Measurements from ENCODE around the gene GYPB.
"Not testable (repeated sequence)": the region's sequence is repeated elsewhere in the genome, so short reads cannot be mapped to it uniquely, and the experiment has no call there.

GYPB gene

DNA sequence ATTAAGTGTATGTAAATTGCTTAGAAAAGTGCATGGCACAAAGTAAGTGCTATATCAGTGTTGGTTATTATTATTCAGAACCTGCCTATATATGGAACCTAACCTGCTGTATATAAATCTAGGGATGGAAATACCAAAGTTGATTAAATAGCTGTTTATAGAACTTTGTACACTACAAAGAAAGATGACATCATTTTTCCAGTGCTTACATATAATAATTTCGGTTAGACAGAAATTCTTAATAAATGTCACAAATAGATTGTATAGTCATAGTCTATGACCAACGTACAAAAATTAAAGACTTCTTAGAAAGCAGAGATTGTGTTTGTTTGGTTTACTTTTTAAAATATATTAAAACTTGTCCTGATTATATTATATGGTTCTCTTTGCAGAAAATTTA lies 4.4 kb downstream of the GYPB start:
- H3F3A ChIP-seq (ENCODE audit: insufficient read depth, low read length) = no peaks in the 10 kb centered on the region
- H3K9me2 ChIP-seq (ENCODE audit: low read depth, low read length) = no peaks in the 10 kb centered on the region
- no peaks in the 10 kb centered on the region for H3K4me1 ChIP-seq (ENCODE audit: insufficient read depth, low read length, severe bottlenecking)
- no peak overlapping the region for H3K4me2 ChIP-seq (ENCODE audit: low read length)
- H3K9me3 ChIP-seq (ENCODE audit: low read length) = no peaks in the 10 kb centered on the region
- no peaks in the 10 kb centered on the region for H3K79me2 ChIP-seq (ENCODE audit: insufficient read depth, low read length)
- H3K27me3 ChIP-seq (ENCODE audit: insufficient read depth, low read length) = no peaks in the 10 kb centered on the region
- no peak overlapping the region for H2AFZ ChIP-seq (ENCODE audit: low read length)
- H3K27ac ChIP-seq (ENCODE audit: low read depth, low read length, poor library complexity, severe bottlenecking) = no peak overlapping the region
- TF ChIP-seq, protein P1, sequence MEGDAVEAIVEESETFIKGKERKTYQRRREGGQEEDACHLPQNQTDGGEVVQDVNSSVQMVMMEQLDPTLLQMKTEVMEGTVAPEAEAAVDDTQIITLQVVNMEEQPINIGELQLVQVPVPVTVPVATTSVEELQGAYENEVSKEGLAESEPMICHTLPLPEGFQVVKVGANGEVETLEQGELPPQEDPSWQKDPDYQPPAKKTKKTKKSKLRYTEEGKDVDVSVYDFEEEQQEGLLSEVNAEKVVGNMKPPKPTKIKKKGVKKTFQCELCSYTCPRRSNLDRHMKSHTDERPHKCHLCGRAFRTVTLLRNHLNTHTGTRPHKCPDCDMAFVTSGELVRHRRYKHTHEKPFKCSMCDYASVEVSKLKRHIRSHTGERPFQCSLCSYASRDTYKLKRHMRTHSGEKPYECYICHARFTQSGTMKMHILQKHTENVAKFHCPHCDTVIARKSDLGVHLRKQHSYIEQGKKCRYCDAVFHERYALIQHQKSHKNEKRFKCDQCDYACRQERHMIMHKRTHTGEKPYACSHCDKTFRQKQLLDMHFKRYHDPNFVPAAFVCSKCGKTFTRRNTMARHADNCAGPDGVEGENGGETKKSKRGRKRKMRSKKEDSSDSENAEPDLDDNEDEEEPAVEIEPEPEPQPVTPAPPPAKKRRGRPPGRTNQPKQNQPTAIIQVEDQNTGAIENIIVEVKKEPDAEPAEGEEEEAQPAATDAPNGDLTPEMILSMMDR (IDR thresholded peaks at IDR 0.05; ENCODE audit: low read length) = no peak
- no peak for TF ChIP-seq EZH2 (IDR thresholded peaks at IDR 0.05; ENCODE audit: borderline replicate concordance, low read length)
- H3K4me3 ChIP-seq (ENCODE audit: low read depth, low read length, poor library complexity, severe bottlenecking) = no peak overlapping the region
- H3K9ac ChIP-seq (ENCODE audit: low read length) = no peak overlapping the region
- H4K20me1 ChIP-seq (ENCODE audit: insufficient read depth, low read length) = no peaks in the 10 kb centered on the region
- no peaks in the 10 kb centered on the region for H3K36me3 ChIP-seq (ENCODE audit: insufficient read depth, low read length)

GRCh38 chr4:144008602-144009001 lies 10.6 kb downstream of the GYPB start:
- H4K20me1 ChIP-seq (ENCODE audit: insufficient read depth, low read length); H3F3A ChIP-seq (ENCODE audit: insufficient read depth, low read length); H3K27me3 ChIP-seq (ENCODE audit: insufficient read depth, low read length); H3K9ac ChIP-seq (ENCODE audit: low read length); H3K9me2 ChIP-seq (ENCODE audit: low read depth, low read length); H3K79me2 ChIP-seq (ENCODE audit: insufficient read depth, low read length); H3K4me2 ChIP-seq (ENCODE audit: low read length); H3K9me3 ChIP-seq (ENCODE audit: low read length); H3K27ac ChIP-seq (ENCODE audit: low read depth, low read length, poor library complexity, severe bottlenecking); H2AFZ ChIP-seq (ENCODE audit: low read length); H3K4me3 ChIP-seq (ENCODE audit: low read depth, low read length, poor library complexity, severe bottlenecking); H3K4me1 ChIP-seq (ENCODE audit: insufficient read depth, low read length, severe bottlenecking); H3K36me3 ChIP-seq (ENCODE audit: insufficient read depth, low read length): not testable (repeated sequence)

- H3K36me3 ChIP-seq (ENCODE audit: insufficient read depth, low read length); H3K4me3 ChIP-seq (ENCODE audit: low read depth, low read length, poor library complexity, severe bottlenecking); H3K79me2 ChIP-seq (ENCODE audit: insufficient read depth, low read length); H3K4me2 ChIP-seq (ENCODE audit: low read length); H4K20me1 ChIP-seq (ENCODE audit: insufficient read depth, low read length); H3K4me1 ChIP-seq (ENCODE audit: insufficient read depth, low read length, severe bottlenecking); H3K9me3 ChIP-seq (ENCODE audit: low read length); H3F3A ChIP-seq (ENCODE audit: insufficient read depth, low read length); H3K9ac ChIP-seq (ENCODE audit: low read length); H3K27me3 ChIP-seq (ENCODE audit: insufficient read depth, low read length); H2AFZ ChIP-seq (ENCODE audit: low read length); H3K27ac ChIP-seq (ENCODE audit: low read depth, low read length, poor library complexity, severe bottlenecking); H3K9me2 ChIP-seq (ENCODE audit: low read depth, low read length): not testable (repeated sequence)
Observed at GRCh38 chr4:144007960-144008359, 11.2 kb downstream of the GYPB start.

DNA sequence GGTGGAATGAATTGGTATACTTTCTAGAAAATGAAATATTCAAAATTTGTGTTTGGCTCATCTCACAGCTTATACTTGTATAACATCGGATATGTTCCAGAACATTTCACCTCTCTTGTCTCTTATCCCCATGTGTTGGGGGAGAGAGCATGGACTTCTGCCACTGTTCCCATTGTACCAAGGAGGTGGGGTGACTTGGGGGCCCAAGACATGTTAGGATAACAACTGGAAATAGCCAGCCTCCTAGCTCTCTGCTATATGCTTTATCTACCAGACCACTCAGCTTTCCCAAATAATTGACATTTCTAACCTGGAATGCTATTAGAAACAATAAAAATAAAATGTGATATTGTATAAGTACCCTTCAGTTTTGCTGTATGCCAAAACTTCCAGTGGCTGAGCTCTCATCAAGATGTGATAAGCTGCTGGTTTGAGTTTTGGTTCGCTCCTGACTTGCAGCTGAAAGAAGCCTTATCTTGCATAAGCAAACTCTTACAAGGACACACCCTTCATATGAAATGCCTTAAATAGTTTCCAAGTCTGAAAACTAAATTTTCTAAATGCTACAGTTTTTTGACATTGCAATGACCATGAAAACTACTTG lies 12.9 kb downstream of the GYPB start:
- not testable (repeated sequence) for H3K79me2 ChIP-seq (ENCODE audit: insufficient read depth, low read length); H3F3A ChIP-seq (ENCODE audit: insufficient read depth, low read length); H3K9me3 ChIP-seq (ENCODE audit: low read length); H3K9me2 ChIP-seq (ENCODE audit: low read depth, low read length); H4K20me1 ChIP-seq (ENCODE audit: insufficient read depth, low read length); H3K36me3 ChIP-seq (ENCODE audit: insufficient read depth, low read length); H3K4me3 ChIP-seq (ENCODE audit: low read depth, low read length, poor library complexity, severe bottlenecking); H3K4me1 ChIP-seq (ENCODE audit: insufficient read depth, low read length, severe bottlenecking); H2AFZ ChIP-seq (ENCODE audit: low read length); H3K4me2 ChIP-seq (ENCODE audit: low read length); H3K9ac ChIP-seq (ENCODE audit: low read length); H3K27ac ChIP-seq (ENCODE audit: low read depth, low read length, poor library complexity, severe bottlenecking); H3K27me3 ChIP-seq (ENCODE audit: insufficient read depth, low read length)

DNA sequence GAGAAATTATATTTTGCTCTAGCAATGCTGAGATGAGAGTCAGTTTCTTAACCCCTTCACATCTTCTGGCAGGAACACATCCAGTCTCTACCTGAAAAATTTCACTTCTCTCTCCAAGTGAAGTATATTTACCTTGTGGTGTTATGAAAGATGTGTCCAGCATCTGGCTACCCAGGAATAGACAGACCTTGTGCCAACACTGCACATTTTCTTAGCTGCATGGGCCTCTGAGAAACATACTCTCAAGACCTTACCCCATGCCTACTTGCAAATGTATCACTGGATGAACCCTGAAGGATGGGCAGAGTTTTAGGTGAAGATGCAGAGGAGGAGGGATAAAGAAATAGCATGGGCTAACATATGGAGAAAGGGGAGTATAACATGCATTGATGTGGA lies 13.6 kb downstream of the GYPB start:
- H3K4me3 ChIP-seq (ENCODE audit: low read depth, low read length, poor library complexity, severe bottlenecking); H3K36me3 ChIP-seq (ENCODE audit: insufficient read depth, low read length); H3K9me3 ChIP-seq (ENCODE audit: low read length); H3F3A ChIP-seq (ENCODE audit: insufficient read depth, low read length); H3K4me2 ChIP-seq (ENCODE audit: low read length); H3K4me1 ChIP-seq (ENCODE audit: insufficient read depth, low read length, severe bottlenecking); H3K9ac ChIP-seq (ENCODE audit: low read length); H2AFZ ChIP-seq (ENCODE audit: low read length); H3K27me3 ChIP-seq (ENCODE audit: insufficient read depth, low read length); H4K20me1 ChIP-seq (ENCODE audit: insufficient read depth, low read length); H3K27ac ChIP-seq (ENCODE audit: low read depth, low read length, poor library complexity, severe bottlenecking); H3K79me2 ChIP-seq (ENCODE audit: insufficient read depth, low read length); H3K9me2 ChIP-seq (ENCODE audit: low read depth, low read length): not testable (repeated sequence)

GRCh38 chr4:144004868-144005557 lies 14.2 kb downstream of the GYPB start:
- H2AFZ ChIP-seq (ENCODE audit: low read length); H3K9me2 ChIP-seq (ENCODE audit: low read depth, low read length); H3F3A ChIP-seq (ENCODE audit: insufficient read depth, low read length); H3K4me1 ChIP-seq (ENCODE audit: insufficient read depth, low read length, severe bottlenecking); H3K4me2 ChIP-seq (ENCODE audit: low read length); H4K20me1 ChIP-seq (ENCODE audit: insufficient read depth, low read length); H3K36me3 ChIP-seq (ENCODE audit: insufficient read depth, low read length); H3K27me3 ChIP-seq (ENCODE audit: insufficient read depth, low read length); H3K4me3 ChIP-seq (ENCODE audit: low read depth, low read length, poor library complexity, severe bottlenecking); H3K9me3 ChIP-seq (ENCODE audit: low read length); H3K79me2 ChIP-seq (ENCODE audit: insufficient read depth, low read length); H3K9ac ChIP-seq (ENCODE audit: low read length); H3K27ac ChIP-seq (ENCODE audit: low read depth, low read length, poor library complexity, severe bottlenecking): not testable (repeated sequence)

DNA sequence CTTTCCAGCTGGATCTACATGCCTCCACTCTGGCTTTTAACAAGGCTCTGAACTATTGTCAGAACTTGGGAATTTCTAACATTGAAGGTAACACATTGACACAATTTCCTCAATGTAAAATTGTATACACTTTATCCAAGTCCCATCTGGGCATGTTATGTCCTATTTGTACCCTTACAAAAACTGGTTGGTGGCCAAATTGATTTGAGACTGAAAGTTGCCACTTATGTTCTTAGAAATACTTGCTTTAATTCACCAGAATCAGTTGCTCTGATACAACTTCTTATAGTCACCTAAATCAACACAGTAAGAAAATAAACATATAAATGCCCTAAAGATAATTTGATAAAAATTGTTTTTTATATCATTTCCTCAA lies 15.3 kb downstream of the GYPB start:
- not testable (repeated sequence) for H3K79me2 ChIP-seq (ENCODE audit: insufficient read depth, low read length); H3K4me2 ChIP-seq (ENCODE audit: low read length); H3K36me3 ChIP-seq (ENCODE audit: insufficient read depth, low read length); H3K9me3 ChIP-seq (ENCODE audit: low read length); H4K20me1 ChIP-seq (ENCODE audit: insufficient read depth, low read length); H3K27me3 ChIP-seq (ENCODE audit: insufficient read depth, low read length); H3F3A ChIP-seq (ENCODE audit: insufficient read depth, low read length); H3K9me2 ChIP-seq (ENCODE audit: low read depth, low read length); H3K9ac ChIP-seq (ENCODE audit: low read length); H2AFZ ChIP-seq (ENCODE audit: low read length); H3K27ac ChIP-seq (ENCODE audit: low read depth, low read length, poor library complexity, severe bottlenecking); H3K4me3 ChIP-seq (ENCODE audit: low read depth, low read length, poor library complexity, severe bottlenecking); H3K4me1 ChIP-seq (ENCODE audit: insufficient read depth, low read length, severe bottlenecking)
